ENCODE measurements around the gene SPOCK1.
A peak's percentile ranks its signal among the peaks of the same experiment; 100 is the strongest.

SPOCK1 gene

DNA sequence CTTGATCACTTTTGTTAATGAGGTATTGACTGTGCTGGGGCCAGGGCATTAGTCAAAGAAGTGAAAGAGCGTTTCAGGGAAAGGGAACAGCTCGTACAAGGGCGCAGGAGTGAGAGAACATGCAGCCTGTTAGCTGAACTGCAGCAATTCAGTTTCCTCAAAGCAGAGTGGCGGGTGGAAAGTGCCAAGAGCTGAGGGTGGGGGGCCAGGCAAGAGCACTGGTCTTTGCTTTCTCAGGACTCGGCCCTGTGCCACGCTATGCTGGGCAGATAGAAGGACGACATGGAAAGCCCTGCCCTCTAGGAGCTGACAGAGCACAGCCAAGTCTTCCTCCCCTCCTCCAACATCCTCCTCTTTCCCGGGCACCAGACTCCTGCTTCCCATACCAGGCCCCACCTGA is 304.8 kb downstream of the SPOCK1 start:
- no peak for DNase-seq (ENCODE audit: low spot score)

GRCh38 chr5:137192293-137192743 is 306.8 kb downstream of the SPOCK1 start:
- no peak for DNase-seq (ENCODE audit: low spot score)

GRCh38 chr5:137191179-137191578 is 307.9 kb downstream of the SPOCK1 start:
- no peak for DNase-seq (ENCODE audit: low spot score)

GRCh38 chr5:137190441-137190840 is 308.7 kb downstream of the SPOCK1 start:
- no peak for DNase-seq (ENCODE audit: low spot score)

DNA sequence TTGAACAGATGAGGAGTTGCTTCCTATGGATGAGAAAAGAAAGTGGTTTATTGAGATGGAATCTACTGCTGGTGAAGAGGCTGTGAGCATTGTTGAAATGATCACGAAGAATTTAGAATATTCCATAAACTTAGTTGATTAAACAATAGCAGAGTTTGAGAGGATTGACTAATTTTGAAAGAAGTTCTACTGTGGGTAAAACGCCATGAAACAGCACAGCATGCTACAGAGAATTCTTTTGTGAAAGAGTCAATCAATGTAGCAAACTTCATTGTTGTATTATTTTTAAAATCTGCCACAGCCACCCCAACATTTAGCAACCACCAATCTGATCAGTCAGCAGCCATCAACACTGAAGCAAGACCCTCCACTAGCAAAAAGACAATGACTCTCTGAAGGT is 309.1 kb downstream of the SPOCK1 start:
- DNase-seq (ENCODE audit: low spot score): no peak

- DNase-seq (ENCODE audit: low spot score): no peak
These were observed 310.6 kb downstream of the SPOCK1 start for GRCh38 chr5:137188566-137188965.

DNA sequence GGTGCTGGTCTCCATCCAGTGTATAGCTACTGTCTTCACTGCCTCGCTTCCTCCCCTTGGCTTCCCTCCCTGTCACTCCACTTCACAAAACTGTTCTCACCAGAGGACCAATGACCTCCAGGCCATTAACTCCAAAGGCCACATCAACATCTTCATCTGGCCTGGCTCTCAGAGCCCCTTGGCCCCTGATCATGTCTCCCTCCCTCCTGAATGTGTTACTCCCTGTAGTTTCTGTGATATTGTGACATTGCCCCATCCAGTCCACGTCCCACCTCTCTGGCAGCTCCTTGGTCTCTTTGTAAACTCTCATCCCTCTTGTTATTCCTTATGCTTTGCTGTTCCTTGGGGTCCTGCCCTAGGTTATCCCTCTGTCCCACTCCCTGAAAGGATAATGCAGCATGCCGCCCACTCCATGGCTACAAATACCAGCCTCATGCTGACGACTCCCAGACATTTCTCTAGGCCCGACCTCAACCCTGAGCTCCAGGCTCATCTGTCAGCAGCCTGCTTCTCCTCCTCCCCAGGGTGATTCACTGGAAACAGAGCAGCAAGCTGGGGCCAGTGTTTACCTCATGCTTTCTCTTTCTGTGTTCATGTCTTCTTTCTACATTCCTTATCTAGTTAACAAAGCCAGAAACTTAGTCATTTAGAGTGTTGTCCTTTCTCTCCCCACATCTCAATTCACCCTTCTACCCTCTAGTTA is 312.2 kb downstream of the SPOCK1 start:
- peak; percentile 81 for DNase-seq (ENCODE audit: low spot score)

- DNase-seq (ENCODE audit: low spot score): no peak
These were observed 313.9 kb downstream of the SPOCK1 start for GRCh38 chr5:137185193-137185592.

- DNase-seq (ENCODE audit: low spot score): no peak
These were observed 314.4 kb downstream of the SPOCK1 start for GRCh38 chr5:137184734-137185133.

DNA sequence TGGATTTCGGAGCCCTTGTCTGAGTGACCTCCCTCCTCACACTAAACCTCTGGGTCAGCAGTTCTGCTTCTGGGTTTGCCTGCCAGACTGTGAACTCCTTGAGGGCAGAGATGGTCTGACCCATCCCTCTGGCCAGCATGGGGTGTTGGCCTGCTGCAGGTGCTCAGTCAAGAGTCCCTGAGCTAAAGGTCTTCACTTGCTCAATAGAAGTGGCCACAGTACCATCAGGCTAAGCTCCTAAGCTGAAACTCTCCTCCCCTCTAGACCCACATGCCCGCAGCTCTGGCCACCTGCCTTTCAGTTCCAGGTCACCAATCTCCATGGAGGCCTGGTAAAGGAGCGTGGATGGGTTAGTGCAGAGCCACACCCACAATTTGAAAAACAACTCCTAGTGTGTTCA is 316.6 kb downstream of the SPOCK1 start:
- no peak for DNase-seq (ENCODE audit: low spot score)

- DNase-seq (ENCODE audit: low spot score): no peak
These were observed 317.5 kb downstream of the SPOCK1 start for GRCh38 chr5:137181667-137182066.

DNA sequence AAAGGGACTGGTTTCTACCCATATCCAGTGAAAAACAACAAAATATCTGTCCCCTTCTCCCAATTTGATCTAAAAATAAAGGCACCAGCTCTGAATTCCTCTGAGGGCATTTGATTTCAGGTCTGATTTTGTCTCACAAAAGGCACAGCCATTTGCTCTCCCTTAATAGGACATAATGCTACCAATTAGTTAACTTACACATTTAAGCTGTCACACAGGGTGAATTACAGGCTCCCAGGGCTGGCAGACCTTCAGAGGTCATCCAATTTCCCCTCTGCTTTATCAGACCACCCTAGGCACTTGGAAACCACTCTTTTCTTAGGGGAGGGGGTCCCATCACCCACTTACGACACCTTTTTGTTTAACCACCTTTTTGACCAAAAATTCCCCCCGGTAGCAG is 319.9 kb downstream of the SPOCK1 start:
- no peak for DNase-seq (ENCODE audit: low spot score)

DNA sequence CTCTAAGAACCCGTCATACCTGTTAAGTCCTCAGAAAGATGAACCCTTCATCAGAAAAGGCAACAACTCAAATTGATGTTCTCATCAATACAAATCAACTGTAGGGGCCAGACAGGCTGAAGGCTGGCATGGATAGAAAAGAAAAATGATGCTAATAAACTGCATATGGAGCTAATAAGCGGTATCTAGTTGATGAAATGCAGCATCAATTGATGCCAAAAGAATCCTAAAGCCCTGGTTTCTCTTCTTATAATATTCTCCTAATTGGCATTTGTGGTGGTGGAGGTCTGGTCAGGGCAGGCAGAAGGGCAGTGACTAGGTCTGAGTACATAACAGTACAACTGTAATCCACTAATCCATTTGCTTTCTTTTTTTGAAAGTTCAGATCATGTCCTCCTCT is 322.5 kb downstream of the SPOCK1 start:
- no peak for DNase-seq (ENCODE audit: low spot score)

GRCh38 chr5:137176126-137176525 is 323.0 kb downstream of the SPOCK1 start:
- DNase-seq (ENCODE audit: low spot score): no peak

DNA sequence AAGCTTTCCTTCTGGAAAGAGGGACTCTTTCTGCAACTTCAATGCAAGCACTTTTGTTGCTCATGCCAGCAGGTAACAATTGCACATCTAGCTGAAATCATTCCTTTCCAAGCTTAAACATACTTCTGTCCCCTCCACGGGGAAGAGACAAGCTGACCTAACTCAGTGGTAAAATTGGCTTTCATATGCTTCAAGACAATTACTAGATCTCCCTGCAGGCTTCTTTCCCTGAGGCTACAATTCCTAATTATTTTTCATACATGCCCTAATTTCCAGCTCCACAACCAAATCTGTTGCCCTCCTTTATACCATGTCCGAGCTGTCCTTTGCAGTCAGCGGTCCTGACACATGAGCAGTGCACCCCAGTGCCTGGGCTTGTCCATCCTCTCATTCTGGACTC is 324.9 kb downstream of the SPOCK1 start:
- no peak for DNase-seq (ENCODE audit: low spot score)

DNA sequence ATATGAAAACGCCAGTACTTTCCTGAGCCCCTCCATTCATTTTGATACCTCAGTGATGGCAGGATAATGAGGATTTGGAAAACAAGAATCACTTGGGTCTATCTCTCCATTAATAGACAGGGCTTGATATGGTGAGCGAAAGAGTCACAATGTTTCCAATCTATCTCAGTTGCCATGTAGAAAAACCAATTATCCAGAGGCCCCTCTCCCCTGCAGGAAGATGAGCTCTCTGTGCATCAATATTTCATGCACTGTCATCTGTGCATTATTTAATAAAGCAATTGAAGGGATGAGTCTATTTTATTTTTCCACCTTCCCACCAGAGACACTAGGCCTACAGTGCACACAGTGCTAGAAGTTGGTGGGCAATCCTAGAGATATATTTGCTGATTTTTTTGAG is 326.9 kb downstream of the SPOCK1 start:
- DNase-seq (ENCODE audit: low spot score): no peak

- DNase-seq (ENCODE audit: low spot score): no peak
These were observed 331.9 kb downstream of the SPOCK1 start for GRCh38 chr5:137167187-137167586.

- no peak for DNase-seq (ENCODE audit: low spot score)
These were observed 334.2 kb downstream of the SPOCK1 start for GRCh38 chr5:137164961-137165360.

GRCh38 chr5:137164536-137164935 is 334.6 kb downstream of the SPOCK1 start:
- DNase-seq (ENCODE audit: low spot score): no peak

DNA sequence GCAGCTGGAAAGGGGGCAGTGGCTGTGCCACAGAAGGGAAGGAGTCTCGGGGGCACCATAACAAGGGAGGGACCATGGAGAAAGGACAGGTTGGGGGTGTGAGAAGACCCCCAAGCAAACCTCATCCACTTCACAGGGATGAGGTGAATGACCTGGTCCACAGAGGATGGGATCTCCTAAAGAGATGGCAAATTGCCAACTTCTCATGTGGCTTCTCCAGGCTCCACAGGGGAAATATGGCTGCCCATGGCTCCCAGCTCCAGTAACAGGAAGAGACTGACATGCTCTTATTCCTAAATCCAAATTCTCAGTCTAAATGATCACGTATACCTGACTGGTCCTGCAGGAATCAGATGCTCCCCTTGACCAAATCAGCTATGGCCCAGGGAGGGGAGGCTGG is 340.4 kb downstream of the SPOCK1 start:
- DNase-seq (ENCODE audit: low spot score): no peak

- no peak for DNase-seq (ENCODE audit: low spot score)
These were observed 342.9 kb downstream of the SPOCK1 start for GRCh38 chr5:137156180-137156579.

- DNase-seq (ENCODE audit: low spot score): no peak
These were observed 343.7 kb downstream of the SPOCK1 start for GRCh38 chr5:137155261-137156000.

DNA sequence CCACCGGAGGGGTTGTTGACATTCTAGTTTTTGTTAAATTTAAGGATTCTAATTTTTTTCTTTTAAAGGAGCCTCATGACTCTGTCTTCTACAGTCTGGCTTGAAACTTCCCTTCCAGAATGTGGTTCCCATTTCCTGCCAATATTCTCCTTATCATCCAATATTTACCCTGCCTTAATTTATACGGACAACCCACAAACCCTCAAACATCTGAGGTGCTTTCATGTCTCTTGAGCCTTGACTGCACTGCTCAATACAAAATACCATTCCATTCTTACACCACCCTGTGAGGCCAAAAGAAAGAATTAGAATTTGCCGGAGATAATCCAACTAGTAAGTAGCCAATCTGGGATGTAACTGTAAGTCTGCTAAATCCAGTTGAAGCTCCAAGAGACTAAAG is 346.5 kb downstream of the SPOCK1 start:
- no peak for DNase-seq (ENCODE audit: low spot score)

DNA sequence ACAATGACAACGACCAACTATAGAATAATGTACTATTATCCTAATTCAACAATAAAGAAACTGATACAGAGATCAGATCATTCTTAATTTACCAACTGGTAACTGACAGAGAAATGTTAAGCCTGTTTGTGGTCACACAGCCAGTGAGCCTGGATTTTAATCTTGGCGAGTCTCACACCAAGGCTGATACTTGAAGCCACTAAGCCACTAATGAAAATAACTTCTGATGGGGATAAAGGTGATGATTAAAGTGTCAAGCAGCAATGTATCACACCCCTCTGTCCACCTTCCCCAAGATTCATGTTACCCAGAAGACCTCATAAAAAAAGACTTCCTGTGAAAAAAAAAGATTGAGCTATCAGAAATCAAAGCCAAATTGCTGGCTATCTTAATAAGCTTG is 350.5 kb downstream of the SPOCK1 start:
- DNase-seq (ENCODE audit: low spot score): no peak

Data from AG08396 (cell line).